H9 (cell line): ENCODE measurements around the gene BLOC1S6. TPM values are rescaled to one million over a fixed set of nuclear protein-coding genes. Genes with fewer than 3 reads are reported as not detected.
A peak's percentile ranks its signal among the peaks of the same experiment; 100 is the strongest.

ENCODE experiments used
- DNase-seq: peaks from one replicate; pipeline ENCODE4 v3.0.0-alpha.2; 2017
- H2AFZ ChIP-seq: one replicate; pipeline ENCODE4 v1.6.1; 2013; ENCODE audit warnings: mild to moderate bottlenecking, low read length, control low read depth, moderate library complexity
- H2AK5ac ChIP-seq: 2 replicates; pipeline ENCODE4 v1.6.1; 2013; ENCODE audit warnings: low read length, control low read depth, mixed read lengths; ENCODE audit not compliant: insufficient read length
- H2BK120ac ChIP-seq: one replicate; pipeline ENCODE4 v1.6.1; 2013; ENCODE audit warnings: low read depth, mild to moderate bottlenecking, low read length, control low read depth, inconsistent platforms; ENCODE audit not compliant: poor library complexity, severe bottlenecking
- H2BK12ac ChIP-seq: 2 replicates; pipeline ENCODE4 v1.6.1; 2013; ENCODE audit warnings: low read length, control low read depth, mixed read lengths, low read depth; ENCODE audit not compliant: insufficient read length
- H2BK15ac ChIP-seq: 2 replicates; pipeline ENCODE4 v1.6.1; 2013; ENCODE audit warnings: low read depth, low read length, control low read depth
- H2BK20ac ChIP-seq: one replicate; pipeline ENCODE4 v1.6.1; 2013; ENCODE audit warnings: low read depth, mild to moderate bottlenecking, low read length, control low read depth, inconsistent platforms; ENCODE audit not compliant: poor library complexity, severe bottlenecking
- H2BK5ac ChIP-seq: 2 replicates; pipeline ENCODE4 v1.6.1; 2013; ENCODE audit warnings: low read length, control low read depth, mixed read lengths; ENCODE audit not compliant: insufficient read length
- H3K14ac ChIP-seq: 2 replicates; pipeline ENCODE4 v1.6.1; 2013; ENCODE audit warnings: low read length, control low read depth; ENCODE audit not compliant: insufficient read depth
- H3K18ac ChIP-seq: 2 replicates; pipeline ENCODE4 v1.6.1; 2013; ENCODE audit warnings: low read depth, mild to moderate bottlenecking, mixed read lengths, low read length, control low read depth; ENCODE audit not compliant: insufficient read length
- H3K23ac ChIP-seq: 2 replicates; pipeline ENCODE4 v1.6.1; 2013; ENCODE audit warnings: low read length, control low read depth, mixed read lengths, low read depth; ENCODE audit not compliant: insufficient read length
- H3K23me2 ChIP-seq: 2 replicates; pipeline ENCODE4 v1.6.1; 2013; ENCODE audit warnings: low read depth, mild to moderate bottlenecking, mixed read lengths, low read length, control low read depth; ENCODE audit not compliant: insufficient read length, poor library complexity, severe bottlenecking
- H3K27ac ChIP-seq: 2 replicates; pipeline ENCODE4 v1.5.1; 2013; ENCODE audit warnings: low read length, control low read depth, mixed read lengths, low read depth; ENCODE audit not compliant: insufficient read length
- H3K27me3 ChIP-seq: 2 replicates; pipeline ENCODE4 v1.6.1; 2013; ENCODE audit warnings: low read length, control low read depth, inconsistent platforms; ENCODE audit not compliant: insufficient read depth
- H3K4ac ChIP-seq: 2 replicates; pipeline ENCODE4 v1.6.1; 2013; ENCODE audit warnings: low read depth, mild to moderate bottlenecking, control low read depth, inconsistent platforms, low read length, moderate library complexity
- H3K4me1 ChIP-seq: 2 replicates; pipeline ENCODE4 v1.6.1; 2013; ENCODE audit warnings: low read length, control low read depth, inconsistent platforms; ENCODE audit not compliant: insufficient read depth
- H3K4me2 ChIP-seq: 2 replicates; pipeline ENCODE4 v1.6.1; 2013; ENCODE audit warnings: low read length, control low read depth, mixed read lengths; ENCODE audit not compliant: insufficient read length, insufficient read depth
- H3K56ac ChIP-seq: 2 replicates; pipeline ENCODE4 v1.6.1; 2013; ENCODE audit warnings: low read depth, mild to moderate bottlenecking, mixed read lengths, low read length, control low read depth; ENCODE audit not compliant: insufficient read length
- H3K79me1 ChIP-seq: 2 replicates; pipeline ENCODE4 v1.6.1; 2013; ENCODE audit warnings: low read depth, mild to moderate bottlenecking, moderate library complexity, low read length, control low read depth, inconsistent platforms; ENCODE audit not compliant: insufficient read depth, poor library complexity, severe bottlenecking
- H3K79me2 ChIP-seq: 2 replicates; pipeline ENCODE4 v1.6.1; 2013; ENCODE audit warnings: low read length, control low read depth, inconsistent platforms; ENCODE audit not compliant: insufficient read depth
- H3K9ac ChIP-seq: 2 replicates; pipeline ENCODE4 v1.6.1; 2013; ENCODE audit warnings: low read length, control low read depth, mixed read lengths; ENCODE audit not compliant: insufficient read length; ENCODE audit errors: extremely low read depth
- H3K9me3 ChIP-seq: one replicate; pipeline ENCODE4 v1.6.1; 2013; ENCODE audit warnings: low read depth, low read length, inconsistent platforms; ENCODE audit not compliant: control insufficient read depth
- H3T11ph ChIP-seq: one replicate; pipeline ENCODE4 v1.6.1; 2013; ENCODE audit warnings: mild to moderate bottlenecking, low read length, control low read depth, inconsistent platforms
- H4K20me1 ChIP-seq: one replicate; pipeline ENCODE4 v1.6.1; 2013; ENCODE audit not compliant: control insufficient read depth, insufficient read length, insufficient read depth
- H4K5ac ChIP-seq: 2 replicates; pipeline ENCODE4 v1.6.1; 2013; ENCODE audit warnings: low read depth, mild to moderate bottlenecking, mixed read lengths, low read length, control low read depth; ENCODE audit not compliant: insufficient read length
- H4K8ac ChIP-seq: replicated peaks from 2 replicates; pipeline ENCODE4 v1.6.1; 2013; ENCODE audit warnings: low read length, control low read depth, mixed read lengths, low read depth; ENCODE audit not compliant: insufficient read length
- H4K91ac ChIP-seq: 2 replicates; pipeline ENCODE4 v1.6.1; 2013; ENCODE audit warnings: low read depth, mild to moderate bottlenecking, moderate library complexity, mixed read lengths, low read length, control low read depth; ENCODE audit not compliant: insufficient read length
- H3K27ac Mint-ChIP-seq, 3 experiments: 2 replicates in 2 of 3; 3 replicates in 1 of 3; pipeline ENCODE4 v1.8.0; 2020 to 2021; ENCODE audit warnings: mixed read lengths in 3 of 3, mild to moderate bottlenecking in 1 of 3, moderate library complexity in 1 of 3
- H3K27me3 Mint-ChIP-seq: 2 replicates; pipeline ENCODE4 v1.8.0; 2021; ENCODE audit warnings: low read depth, mild to moderate bottlenecking, moderate library complexity, mixed read lengths
- H3K36me3 Mint-ChIP-seq, 3 experiments: 2 replicates in 2 of 3; 3 replicates in 1 of 3; pipeline ENCODE4 v1.8.0; 2020 to 2021; ENCODE audit warnings: low read depth in 3 of 3, mixed read lengths in 3 of 3; ENCODE audit not compliant: insufficient read depth in 1 of 3
- H3K4me1 Mint-ChIP-seq, 2 experiments: 2 replicates each; pipeline ENCODE4 v1.8.0; 2020; ENCODE audit warnings: mixed read lengths in 2 of 2
- H3K4me3 Mint-ChIP-seq, 2 experiments: 2 replicates in 1 of 2; 3 replicates in 1 of 2; pipeline ENCODE4 v1.8.0; 2020 to 2021; ENCODE audit warnings: mild to moderate bottlenecking in 2 of 2, mixed read lengths in 2 of 2, moderate library complexity in 1 of 2
- H3K9me3 Mint-ChIP-seq, 2 experiments: 2 replicates in 1 of 2; 3 replicates in 1 of 2; pipeline ENCODE4 v1.8.0; 2020; ENCODE audit warnings: mild to moderate bottlenecking in 2 of 2, mixed read lengths in 2 of 2, moderate library complexity in 1 of 2
- WGBS: extraction: QIAGEN DNeasy Blood & Tissue Kit; methylation state at CpG from one replicate; pipeline ENCODE4 v1.1.7; 2013; ENCODE audit warnings: missing lambda C conversion rate, low lambda C conversion rate, mixed read lengths; ENCODE audit not compliant: insufficient read length; ENCODE audit errors: extremely low coverage; 5-methylcytosine and 5-hydroxymethylcytosine counted together
- total RNA-seq: library from RNA; stranded (reverse); gene quantifications from 2 replicates; pipeline ENCODE4 v1.2.1, GENCODE V29; 2021
- TF ChIP-seq, protein P1 (sequence below): fragments of 200-600 bp; sonication (generic); conservative IDR thresholded peaks from 3 replicates; pipeline ENCODE4 v1.8.0; 2021; ENCODE audit warnings: antibody characterized with exemption, mild to moderate bottlenecking

The BLOC1S6 gene
- total RNA-seq, 1 experiment from 2014 or later, result 36.9 TPM

DNA sequence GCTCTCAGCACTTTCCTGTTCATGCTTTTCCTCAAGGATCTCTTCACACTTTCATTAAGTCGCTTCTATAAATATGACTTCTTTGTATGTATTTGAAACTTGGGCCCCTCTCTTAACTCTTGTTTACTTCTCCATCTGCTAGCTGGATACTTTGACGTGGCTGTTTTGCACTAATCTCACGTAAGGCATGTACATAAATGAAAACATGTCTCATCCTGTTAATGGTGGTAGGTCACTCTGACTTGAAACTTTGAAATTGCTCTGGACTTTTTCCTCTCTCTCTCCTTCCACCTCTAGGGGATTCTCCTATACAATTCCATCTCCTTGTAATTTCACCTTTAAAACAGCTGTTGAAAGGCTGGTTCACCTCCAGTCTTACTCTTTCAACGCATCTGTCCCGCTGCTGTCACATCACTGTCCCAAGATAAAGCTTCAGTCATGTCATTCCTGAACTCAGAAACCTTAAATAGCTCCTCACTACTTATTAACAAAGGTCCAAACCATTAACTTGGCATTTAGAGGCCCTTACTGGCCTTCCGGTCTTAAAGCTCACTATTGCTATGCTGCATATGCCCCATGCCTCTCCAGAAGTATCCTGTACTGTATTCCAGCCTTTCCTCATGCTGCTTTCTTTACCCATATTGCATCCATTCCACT, 1.2 kb downstream of the BLOC1S6 start:
- peaks cover 0 to 8% (median 8%) of the 10 kb centered on the region in 3 experiments; a peak in 4 of 7 replicates for H3K36me3 Mint-ChIP-seq
- Histone ChIP-seq H4K20me1 (peaks cover 2% of the 10 kb centered on the region), H2AK5ac (no peak overlapping the region), H3K27me3 (no peaks in the 10 kb centered on the region), H2AFZ (no peak overlapping the region), H2BK15ac (no peak overlapping the region), H3K79me2 (peaks cover 5% of the 10 kb centered on the region; the same call in 1 of the 2 replicates), H3T11ph (no peak overlapping the region), H3K23ac (peak overlapping the region; percentile 58), H3K14ac (peak overlapping the region; percentile 56; the same call in 1 of the 2 replicates), H2BK12ac (peak overlapping the region; percentile 11), H2BK5ac (no peak overlapping the region), H3K9ac (peak overlapping the region; percentile 96), H3K56ac (no peak overlapping the region), H3K4ac (no peak overlapping the region), H4K91ac (no peak overlapping the region), H3K27ac (peak overlapping the region; percentile 94), H3K79me1 (peaks cover 10% of the 10 kb centered on the region), H4K5ac (no peak overlapping the region), H3K23me2 (peaks cover 11% of the 10 kb centered on the region), H3K4me1 (0 out of 2 replicates have a peak, but pooled peaks cover 3% of the 10 kb centered on the region), H3K18ac (no peak overlapping the region), H3K4me2 (peak overlapping the region; percentile 98), H2BK120ac (no peak overlapping the region), H4K8ac (no peak overlapping the region), H3K9me3 (no peaks in the 10 kb centered on the region), H2BK20ac (no peak overlapping the region)
- WGBS, result no CpG with 5 or more reads among the region's 6 CpGs
- TF ChIP-seq, protein P1, sequence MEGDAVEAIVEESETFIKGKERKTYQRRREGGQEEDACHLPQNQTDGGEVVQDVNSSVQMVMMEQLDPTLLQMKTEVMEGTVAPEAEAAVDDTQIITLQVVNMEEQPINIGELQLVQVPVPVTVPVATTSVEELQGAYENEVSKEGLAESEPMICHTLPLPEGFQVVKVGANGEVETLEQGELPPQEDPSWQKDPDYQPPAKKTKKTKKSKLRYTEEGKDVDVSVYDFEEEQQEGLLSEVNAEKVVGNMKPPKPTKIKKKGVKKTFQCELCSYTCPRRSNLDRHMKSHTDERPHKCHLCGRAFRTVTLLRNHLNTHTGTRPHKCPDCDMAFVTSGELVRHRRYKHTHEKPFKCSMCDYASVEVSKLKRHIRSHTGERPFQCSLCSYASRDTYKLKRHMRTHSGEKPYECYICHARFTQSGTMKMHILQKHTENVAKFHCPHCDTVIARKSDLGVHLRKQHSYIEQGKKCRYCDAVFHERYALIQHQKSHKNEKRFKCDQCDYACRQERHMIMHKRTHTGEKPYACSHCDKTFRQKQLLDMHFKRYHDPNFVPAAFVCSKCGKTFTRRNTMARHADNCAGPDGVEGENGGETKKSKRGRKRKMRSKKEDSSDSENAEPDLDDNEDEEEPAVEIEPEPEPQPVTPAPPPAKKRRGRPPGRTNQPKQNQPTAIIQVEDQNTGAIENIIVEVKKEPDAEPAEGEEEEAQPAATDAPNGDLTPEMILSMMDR, result no peak
- peak overlapping the region in 1 of 3 experiments; percentile 33; a peak in 2 of 7 replicates for H3K27ac Mint-ChIP-seq
- peaks cover 2% of the 10 kb centered on the region; the same call in 1 of the 2 replicates for H3K27me3 Mint-ChIP-seq
- H3K9me3 Mint-ChIP-seq, result no peaks in the 10 kb centered on the region; a peak in 1 of 5 replicates
- H3K4me3 Mint-ChIP-seq, result peak overlapping the region; percentile 97 to 98
- peaks cover 22 to 23% of the 10 kb centered on the region in 2 experiments for H3K4me1 Mint-ChIP-seq
- DNase-seq, result no peak
